Left renal cortex interstitium (tissue), 4 donors: Measurements from ENCODE around the gene CCDC54. TPM values are rescaled to one million over a fixed set of nuclear protein-coding genes. Genes with fewer than 3 reads are reported as not detected.

Source experiments
- DNase-seq, 4 donors: peaks; one replicate each; pipeline ENCODE4 v3.0.0-alpha.2; 2013; ENCODE audit warnings: low read depth in 4 of 4, low spot score in 2 of 4, missing footprints in 1 of 4
- polyA plus RNA-seq, 4 donors: library from polyadenylated mRNA; unstranded; fragments of 120-200 nt; gene quantifications; one replicate each; pipeline ENCODE4 v1.2.1, GENCODE V29; 2013; ENCODE audit not compliant: insufficient read length in 4 of 4

Gene CCDC54
- polyA plus RNA-seq, 4 donors, result 0.13 to 0.36 TPM; not detected in 2

DNA sequence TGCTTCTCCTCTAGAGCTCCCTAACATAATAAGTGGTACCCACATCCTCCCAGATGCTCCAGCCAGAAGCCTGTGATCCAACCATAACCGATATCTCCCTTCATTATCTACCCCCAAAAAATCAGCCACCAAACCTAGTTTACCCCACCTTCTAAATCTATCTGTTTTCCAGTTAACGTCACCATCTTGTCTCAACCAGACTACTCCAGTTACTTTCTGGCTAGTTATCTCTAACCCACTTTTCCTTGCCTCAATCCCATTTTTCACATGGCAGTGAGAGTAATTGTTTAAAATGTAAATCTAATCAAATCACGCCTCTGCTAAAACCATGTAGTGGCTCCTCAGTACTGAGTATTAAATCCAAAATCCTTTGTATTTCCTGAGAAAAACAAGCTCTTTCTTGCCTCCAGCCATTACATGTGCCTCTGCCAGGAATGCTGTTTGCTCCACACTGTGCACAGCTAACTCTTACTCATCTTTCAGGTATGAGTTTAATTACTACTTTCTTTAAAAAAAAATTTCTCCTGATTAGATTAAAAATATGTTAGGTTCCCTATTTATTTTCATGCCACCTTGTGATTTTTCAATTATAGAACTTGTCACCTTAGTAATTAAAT is 15.4 kb downstream of the CCDC54 start:
- no peak for DNase-seq

DNA sequence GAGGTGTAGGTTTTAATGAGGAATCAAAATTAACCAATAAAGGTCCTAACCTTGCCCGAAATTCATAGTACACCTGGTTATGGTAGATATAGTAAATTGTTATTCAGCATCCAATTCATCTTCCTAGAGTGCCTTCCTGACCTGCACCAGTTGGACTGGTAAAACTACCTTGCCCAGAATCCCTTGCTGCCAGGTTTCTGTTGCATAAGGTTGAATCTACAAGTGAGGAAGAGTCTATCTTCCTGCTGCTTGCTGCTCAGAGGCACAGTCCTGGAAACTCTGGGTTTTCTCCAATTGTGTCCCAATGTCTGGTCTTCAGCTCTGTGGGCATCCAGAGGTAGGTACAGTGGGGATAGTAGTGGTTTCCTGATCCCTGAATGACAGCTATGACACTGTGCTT is 17.3 kb downstream of the CCDC54 start:
- no peak for DNase-seq

DNA sequence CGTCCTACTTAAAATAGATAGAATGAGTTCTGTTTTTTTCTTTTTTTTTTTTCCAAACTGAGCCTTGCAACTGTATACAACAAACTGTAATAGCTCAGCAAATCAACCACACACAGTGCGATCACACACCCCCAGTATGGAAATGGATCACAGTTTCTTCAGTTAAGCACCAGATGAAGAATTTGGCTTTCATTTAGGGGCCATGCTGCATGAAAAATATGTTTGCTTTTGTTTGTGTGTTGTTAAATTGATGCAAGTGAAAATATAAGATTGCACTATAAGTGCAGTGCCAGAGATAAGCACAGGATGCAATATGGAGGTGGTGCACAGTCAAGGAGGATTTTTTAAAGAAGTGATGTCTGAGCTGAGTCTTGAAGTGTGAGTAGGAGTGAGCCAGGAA is 17.8 kb downstream of the CCDC54 start:
- DNase-seq, result no peak

- no peak for DNase-seq
These were observed 24.1 kb downstream of the CCDC54 start for GRCh38 chr3:107401301-107401700.

DNA sequence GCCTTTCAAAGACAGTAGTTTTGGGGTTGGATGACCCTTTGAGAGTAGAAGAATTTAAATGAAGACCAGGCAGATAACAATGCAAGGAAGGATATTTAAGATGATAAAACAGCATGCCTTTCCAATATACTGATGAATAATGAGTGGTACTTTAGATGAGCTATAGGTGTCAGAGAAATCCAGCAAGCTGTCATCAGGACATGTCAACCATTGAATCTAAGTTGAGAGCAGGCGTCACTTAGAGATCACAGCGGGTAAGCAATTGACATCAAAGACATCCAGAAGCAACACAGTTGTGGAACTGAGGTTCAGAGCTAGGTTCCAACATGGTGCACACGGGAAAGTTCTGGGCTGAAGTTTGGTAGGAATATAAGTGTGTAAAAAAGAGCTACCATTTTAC is 25.0 kb downstream of the CCDC54 start:
- no peak for DNase-seq

GRCh38 chr3:107404727-107405469 is 27.7 kb downstream of the CCDC54 start:
- no peak for DNase-seq

DNA sequence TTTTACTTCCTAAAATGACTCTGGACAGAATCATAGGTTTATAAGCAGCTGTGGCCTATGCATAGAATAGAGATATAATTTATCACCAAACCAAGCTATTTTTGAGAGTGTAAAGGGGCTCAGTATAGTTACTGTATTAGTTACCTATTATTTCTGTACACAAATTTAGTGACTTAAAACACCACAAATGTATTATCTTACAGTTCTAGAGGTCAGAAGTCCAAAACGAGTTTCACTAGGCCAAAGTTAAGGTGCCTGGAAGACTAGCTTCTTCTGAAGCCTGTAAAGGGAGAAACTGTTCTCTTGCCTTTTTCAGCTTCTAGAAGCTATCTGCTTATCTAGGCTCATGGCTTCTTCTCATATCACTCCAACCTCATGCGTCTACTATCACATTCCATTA is 30.1 kb downstream of the CCDC54 start:
- no peak for DNase-seq

- no peak for DNase-seq
These were observed 31.3 kb downstream of the CCDC54 start for GRCh38 chr3:107408513-107408912.

- DNase-seq, result no peak
These were observed 32.1 kb downstream of the CCDC54 start for GRCh38 chr3:107409365-107409764.

- DNase-seq, result no peak
These were observed 33.4 kb downstream of the CCDC54 start for GRCh38 chr3:107410606-107411005.

- no peak for DNase-seq
These were observed 33.8 kb downstream of the CCDC54 start for GRCh38 chr3:107411056-107411455.

- DNase-seq, result no peak
These were observed 34.5 kb downstream of the CCDC54 start for GRCh38 chr3:107411779-107412178.

- no peak for DNase-seq
These were observed 35.1 kb downstream of the CCDC54 start for GRCh38 chr3:107412376-107412775.

DNA sequence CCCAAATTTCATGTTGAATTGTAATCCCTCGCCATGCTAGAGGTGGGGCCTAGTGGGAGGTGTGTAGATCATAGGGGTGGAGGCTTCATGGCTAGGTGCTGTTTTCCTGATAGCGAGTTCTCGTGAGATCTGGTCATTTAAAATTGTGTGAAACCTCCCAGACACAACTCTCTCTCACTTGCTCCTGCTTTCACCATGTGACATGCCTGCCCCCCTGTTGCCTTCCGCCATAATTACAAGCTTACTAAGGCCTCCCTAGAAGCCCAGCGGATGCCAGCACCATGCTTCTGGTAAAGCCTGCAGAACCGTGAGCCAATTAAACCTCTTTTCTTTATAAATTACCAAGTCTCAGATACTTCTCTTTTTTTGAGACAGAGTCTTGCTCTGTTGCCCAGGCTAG is 36.0 kb downstream of the CCDC54 start:
- no peak for DNase-seq

DNA sequence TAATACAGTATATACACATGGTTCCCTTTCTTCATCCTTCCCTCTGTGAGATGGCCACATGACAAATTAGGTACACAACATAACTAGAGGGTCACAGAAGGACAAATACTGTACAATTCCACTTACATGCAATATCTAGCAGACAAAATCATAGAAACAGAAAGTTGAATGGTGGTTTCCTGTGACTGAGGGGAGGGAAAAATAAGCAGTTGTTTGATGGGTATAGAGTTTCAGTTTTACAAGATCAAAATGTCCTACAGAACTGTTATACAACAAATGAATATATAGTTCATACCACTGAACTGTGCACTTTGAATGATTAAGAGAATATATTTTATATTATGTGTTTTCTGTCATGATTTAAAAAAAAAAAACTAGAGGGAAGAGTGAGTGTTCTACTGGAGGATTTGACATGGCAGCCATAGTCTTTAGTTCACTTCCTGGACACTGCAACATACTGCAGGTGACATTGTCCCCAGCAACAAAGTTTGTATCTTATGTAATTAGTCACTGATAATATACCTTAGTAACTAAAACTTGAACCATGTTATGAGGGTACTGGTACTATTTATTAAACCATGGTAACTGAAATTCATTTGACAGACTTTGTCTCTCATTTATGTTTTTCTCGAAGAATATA is 37.2 kb downstream of the CCDC54 start:
- no peak for DNase-seq

DNA sequence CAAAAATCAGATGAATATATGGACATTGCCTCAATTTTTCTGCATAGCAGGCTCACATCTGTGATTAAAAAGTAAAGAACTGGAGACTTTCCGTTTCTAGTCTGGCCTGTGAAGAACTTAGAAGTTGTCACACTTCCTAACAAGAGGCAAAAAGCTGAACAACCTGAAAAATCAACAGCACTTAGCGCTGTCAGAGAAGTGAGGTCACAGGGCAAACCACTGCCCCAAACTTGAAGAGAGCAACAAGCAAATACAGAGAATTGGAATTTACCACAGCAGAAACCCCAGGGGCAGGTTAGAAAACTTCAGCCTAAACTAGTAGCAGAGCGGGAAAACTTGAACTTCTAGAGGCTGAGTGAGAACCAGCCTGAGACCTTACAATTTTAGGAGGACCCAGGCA is 38.9 kb downstream of the CCDC54 start:
- no peak for DNase-seq

GRCh38 chr3:107416886-107417285 is 39.6 kb downstream of the CCDC54 start:
- no peak for DNase-seq

DNA sequence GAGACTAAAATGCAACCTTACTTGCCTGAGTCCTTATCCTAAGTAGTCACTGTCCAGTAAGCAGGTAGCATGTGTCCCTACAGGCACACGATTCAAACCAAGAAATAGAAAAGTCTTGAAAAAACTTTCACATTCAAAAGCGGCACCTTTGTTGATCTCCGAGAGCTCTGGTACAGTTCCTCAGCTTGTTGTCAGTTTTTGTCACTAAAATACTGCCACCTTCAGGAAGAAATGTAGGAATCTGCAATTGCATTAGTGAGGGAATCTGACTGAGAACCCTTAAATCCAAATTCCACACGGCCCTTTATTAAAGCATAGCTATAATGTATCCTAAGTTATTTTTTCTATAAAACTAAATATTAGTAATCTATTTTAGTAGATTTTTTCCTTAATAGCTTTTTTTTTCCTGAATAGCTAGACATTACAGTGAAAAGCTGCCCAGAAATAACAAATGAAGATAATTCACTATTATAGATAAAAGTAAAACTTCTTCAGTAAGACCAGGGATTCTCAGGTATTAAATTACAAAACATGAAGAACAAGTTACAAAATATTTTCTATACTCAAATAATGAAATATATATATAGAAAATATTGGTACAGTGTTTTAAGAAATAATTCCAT is 44.0 kb downstream of the CCDC54 start:
- DNase-seq, result peak in 2 of 4 donors; percentile 32 to 69

DNA sequence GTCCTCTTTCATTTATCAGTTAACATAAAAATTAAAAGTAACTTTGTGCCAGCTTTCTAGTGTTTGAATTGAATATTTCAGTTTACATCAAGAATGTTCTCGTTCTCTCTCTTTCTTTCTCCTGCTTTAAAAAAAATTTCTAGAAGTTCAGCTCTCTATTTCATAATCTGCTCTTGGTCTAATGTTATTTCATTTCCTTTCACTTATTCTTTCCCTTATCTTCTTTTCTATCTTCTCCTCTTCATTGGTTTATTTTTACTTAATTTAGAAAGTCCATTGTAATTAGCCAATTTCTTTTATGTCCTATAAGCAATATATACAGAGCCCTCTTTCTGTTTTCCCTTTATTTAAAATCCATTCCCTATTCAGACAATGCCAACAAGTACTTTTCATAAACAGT is 44.6 kb downstream of the CCDC54 start:
- DNase-seq, result no peak

DNA sequence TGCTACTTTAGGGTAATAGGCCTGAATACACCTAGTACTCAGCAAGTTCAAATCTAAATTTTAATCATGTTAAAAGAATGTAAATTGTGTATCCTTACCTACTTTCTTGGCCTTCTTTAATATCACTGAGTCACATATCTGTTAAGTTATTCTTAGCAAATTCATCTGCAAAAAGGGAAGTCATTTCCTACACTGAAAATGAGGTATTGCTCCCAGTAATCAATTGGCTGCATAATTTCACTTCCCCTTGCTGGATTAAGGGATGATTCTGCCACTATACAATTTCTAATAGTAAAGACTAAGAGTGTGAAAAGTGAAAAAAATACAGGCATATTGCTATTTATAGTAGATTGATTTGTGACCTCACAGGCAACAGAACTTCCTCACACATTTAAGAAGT is 47.8 kb downstream of the CCDC54 start:
- DNase-seq, result no peak

- no peak for DNase-seq
These were observed 49.0 kb downstream of the CCDC54 start for GRCh38 chr3:107426223-107426622.
